GM15510 (cell line): Measurements from ENCODE around the gene EFCAB13.

Experiments
- POLR2A ChIP-seq: IDR thresholded peaks from 3 replicates; pipeline ENCODE4 v1.6.1; 2011; ENCODE audit warnings: borderline replicate concordance; ENCODE audit not compliant: insufficient read length; ENCODE audit errors: extremely low read depth

The EFCAB13 gene

DNA sequence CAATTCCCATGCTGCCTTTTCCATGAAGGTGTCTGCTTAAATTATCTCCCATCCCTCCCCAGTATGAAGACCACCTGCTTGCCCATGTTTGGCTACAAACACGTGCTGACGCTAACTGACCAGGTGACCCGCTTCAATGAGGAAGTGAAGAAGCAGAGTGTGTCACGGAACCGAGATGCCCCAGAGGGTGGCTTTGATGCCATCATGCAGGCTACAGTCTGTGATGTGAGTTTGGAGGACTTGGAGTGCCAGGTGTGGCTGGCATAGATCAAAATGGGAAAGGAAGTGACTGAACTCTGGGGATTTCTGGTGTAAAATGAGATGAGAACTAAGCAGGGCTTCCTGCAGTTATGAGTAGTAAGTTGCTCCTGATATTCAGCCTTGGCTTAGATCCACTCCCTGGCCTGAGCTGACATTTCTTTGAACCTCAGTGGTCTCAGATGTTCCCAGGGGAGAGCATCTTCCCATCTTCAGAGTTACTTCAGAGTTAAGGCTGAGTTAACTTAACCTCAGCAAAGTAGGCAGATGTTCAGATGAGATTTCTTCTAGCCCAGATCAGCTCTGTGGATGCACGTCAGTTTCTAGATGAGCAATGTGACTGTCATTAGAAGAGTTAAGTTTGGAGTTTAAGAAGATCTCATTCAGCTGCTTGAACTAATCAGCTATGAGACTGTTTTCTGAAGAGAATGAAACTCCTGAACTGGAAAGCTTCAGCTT, 37.4 kb upstream of the EFCAB13 start:
- TF ChIP-seq POLR2A = peak; percentile 26

- TF ChIP-seq POLR2A = no peak
Measured at GRCh38 chr17:47287068-47287467, 36.7 kb upstream of the EFCAB13 start.

- no peak for TF ChIP-seq POLR2A
Measured at GRCh38 chr17:47287639-47288038, 36.1 kb upstream of the EFCAB13 start.

DNA sequence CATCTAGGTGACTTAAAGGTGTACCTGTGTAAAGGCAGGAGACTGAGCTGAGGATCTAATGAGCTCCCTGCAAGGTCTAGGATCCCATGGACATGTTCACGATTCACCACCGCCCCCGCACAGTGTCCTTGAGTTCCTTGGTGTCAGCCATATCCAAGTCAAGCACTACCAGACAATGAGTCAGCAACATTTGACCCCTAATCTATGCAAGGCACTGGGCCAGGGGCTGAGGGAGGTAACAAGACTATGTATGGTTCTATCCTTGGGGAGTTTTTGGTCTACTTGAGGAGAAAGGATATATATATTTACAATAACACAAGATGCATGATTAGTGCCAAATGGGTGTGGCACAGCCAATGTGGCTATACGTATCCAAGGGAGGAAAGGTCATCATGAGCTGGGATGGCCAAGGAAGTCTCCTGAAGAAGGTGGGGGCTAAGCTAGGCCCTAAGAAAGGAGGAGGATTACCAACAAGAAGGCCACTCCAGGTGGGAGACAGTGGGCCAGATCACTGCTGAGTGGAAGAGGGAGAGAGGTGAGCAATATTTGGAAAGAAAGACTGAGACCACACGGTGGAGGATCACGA, 35.1 kb upstream of the EFCAB13 start:
- TF ChIP-seq POLR2A = no peak

GRCh38 chr17:47289302-47289701, 34.5 kb upstream of the EFCAB13 start:
- TF ChIP-seq POLR2A = no peak

DNA sequence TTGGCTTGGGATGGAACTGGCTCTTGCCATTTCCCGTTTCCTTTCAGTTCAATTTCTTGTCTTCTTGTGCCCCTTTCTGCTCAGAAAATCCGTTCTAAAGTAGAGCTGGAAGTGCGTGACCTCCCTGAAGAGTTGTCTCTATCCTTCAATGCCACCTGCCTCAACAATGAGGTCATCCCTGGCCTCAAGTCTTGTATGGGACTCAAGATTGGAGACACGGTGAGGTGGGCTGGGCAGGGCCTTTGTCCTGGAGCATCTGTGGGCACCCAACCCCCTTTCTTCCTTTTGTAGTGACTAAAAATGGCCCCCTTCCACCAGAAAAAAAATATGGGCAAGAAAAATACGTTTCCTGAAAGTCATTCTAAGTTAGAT, 32.9 kb upstream of the EFCAB13 start:
- no peak for TF ChIP-seq POLR2A

- TF ChIP-seq POLR2A = no peak
Measured at GRCh38 chr17:47291242-47291873, 32.4 kb upstream of the EFCAB13 start.

GRCh38 chr17:47292206-47292605, 31.5 kb upstream of the EFCAB13 start:
- no peak for TF ChIP-seq POLR2A

- no peak for TF ChIP-seq POLR2A
Measured at GRCh38 chr17:47295037-47295873, 28.5 kb upstream of the EFCAB13 start.

- TF ChIP-seq POLR2A = no peak
Measured at GRCh38 chr17:47295874-47296255, 27.9 kb upstream of the EFCAB13 start.

GRCh38 chr17:47297661-47298400, 25.9 kb upstream of the EFCAB13 start:
- no peak for TF ChIP-seq POLR2A

DNA sequence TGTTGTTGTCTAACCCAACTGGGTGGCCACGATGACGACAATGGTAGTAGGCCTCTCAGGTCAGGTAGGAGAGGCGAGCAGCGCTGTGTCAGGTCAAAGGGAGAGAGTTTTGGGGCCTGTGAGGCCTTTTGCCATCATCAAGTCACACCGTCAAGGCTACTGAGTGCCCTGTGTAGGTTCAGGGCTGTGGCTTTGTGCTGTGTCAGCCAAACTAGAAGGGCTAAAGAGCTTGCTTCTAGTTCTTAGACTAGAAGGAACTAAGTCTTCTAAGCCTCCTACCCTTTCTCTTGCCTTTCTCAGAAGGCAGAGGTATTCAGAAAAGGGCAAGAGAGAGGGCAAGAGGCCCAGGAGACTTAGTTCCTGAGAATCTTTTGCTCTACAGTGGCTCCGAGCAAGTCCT, 25.0 kb upstream of the EFCAB13 start:
- TF ChIP-seq POLR2A = no peak

DNA sequence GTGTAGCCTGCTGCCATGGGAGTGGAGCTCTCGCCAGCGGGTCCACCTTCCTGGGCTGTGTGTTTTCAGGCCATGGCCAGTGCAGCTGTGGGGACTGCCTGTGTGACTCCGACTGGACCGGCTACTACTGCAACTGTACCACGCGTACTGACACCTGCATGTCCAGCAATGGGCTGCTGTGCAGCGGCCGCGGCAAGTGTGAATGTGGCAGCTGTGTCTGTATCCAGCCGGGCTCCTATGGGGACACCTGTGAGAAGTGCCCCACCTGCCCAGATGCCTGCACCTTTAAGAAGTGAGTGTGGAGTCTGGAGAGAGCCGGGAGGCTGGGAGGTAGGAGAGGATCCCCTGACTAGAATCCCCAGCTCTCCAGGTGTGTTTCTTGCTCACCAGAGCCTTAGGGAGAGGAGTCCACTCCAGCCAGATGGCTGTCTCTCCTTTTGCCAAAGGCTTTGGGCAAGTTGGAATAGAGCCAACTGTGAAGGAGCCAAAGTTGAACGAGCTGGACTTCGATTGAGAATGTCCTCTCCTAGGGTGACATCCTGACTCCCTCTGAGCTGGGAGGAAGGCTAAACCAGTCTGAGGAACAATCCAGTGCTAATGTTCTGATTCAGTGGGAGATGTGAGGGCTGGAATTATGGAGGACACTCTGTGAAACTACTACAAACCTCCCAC, 24.4 kb upstream of the EFCAB13 start:
- no peak for TF ChIP-seq POLR2A

- TF ChIP-seq POLR2A = no peak
Measured at GRCh38 chr17:47300718-47301117, 23.0 kb upstream of the EFCAB13 start.
